GM12878 (cell line): Measurements from ENCODE around the gene TMEM176B.

ENCODE experiments used
- CTCF ChIP-seq, 3 experiments: IDR thresholded peaks in 2 of 3; conservative IDR thresholded peaks in 1 of 3; 2 replicates each; pipeline ENCODE4 v1.5.1; 2011; ENCODE audit warnings: low read depth in 3 of 3, low read length in 3 of 3, mild to moderate bottlenecking in 3 of 3, control low read depth in 2 of 3, moderate library complexity in 2 of 3, inconsistent platforms in 1 of 3, mixed read lengths in 1 of 3; ENCODE audit not compliant: control insufficient read depth in 2 of 3, insufficient read depth in 1 of 3; ENCODE audit errors: extremely low read depth in 1 of 3
- ESRRA ChIP-seq: IDR thresholded peaks from 2 replicates; pipeline ENCODE4 v1.6.1; 2012; ENCODE audit warnings: mild to moderate bottlenecking, low read length, improper control_type of control experiment
- FOXM1 ChIP-seq: IDR thresholded peaks from 2 replicates; pipeline ENCODE4 v1.6.1; 2012; ENCODE audit warnings: low read depth, mild to moderate bottlenecking, inconsistent platforms, low read length, moderate library complexity
- MAX ChIP-seq: IDR thresholded peaks from 2 replicates; pipeline ENCODE4 v1.6.1; 2012; ENCODE audit warnings: low read depth, low read length, improper control_type of control experiment
- MTA3 ChIP-seq: IDR thresholded peaks from 2 replicates; pipeline ENCODE4 v1.6.1; 2012; ENCODE audit warnings: low read length, inconsistent platforms, borderline replicate concordance
- SUZ12 ChIP-seq: fragments of 200-600 bp; sonication (generic); IDR thresholded peaks from one replicate; pipeline ENCODE4 v1.6.1; 2018; ENCODE audit warnings: antibody characterized with exemption, mild to moderate bottlenecking; ENCODE audit not compliant: unreplicated experiment
- ZBTB40 ChIP-seq: fragments of 450-650 bp; IDR thresholded peaks from 2 replicates; pipeline ENCODE4 v1.6.1; 2016; ENCODE audit warnings: mild to moderate bottlenecking, moderate library complexity, borderline replicate concordance

- TF ChIP-seq CTCF (IDR thresholded peaks at IDR 0.05 in 2 of 3, conservative IDR thresholded peaks at IDR 0.05 in 1 of 3; ENCODE audit: control insufficient read depth in 2 of 3, extremely low read depth in 1 of 3, insufficient read depth in 1 of 3, low read depth in 3 of 3, low read length in 3 of 3) (no peak), FOXM1 (no peak), MAX (no peak), SUZ12 (no peak), ESRRA (no peak), MTA3 (no peak), ZBTB40 (no peak)
These were observed 53.2 kb downstream of the TMEM176B start for GRCh38 chr7:150746921-150747320.
